IMR-90 (cell line): ENCODE measurements around the gene ADAMTS19. TPM values are rescaled to one million over a fixed set of nuclear protein-coding genes. Genes with fewer than 3 reads are reported as not detected.
A peak's percentile ranks its signal among the peaks of the same experiment; 100 is the strongest.

ENCODE experiments used
- ATAC-seq: fragments of 200-7000 bp; cut with Tn5 transposase; 2 replicates; pipeline ENCODE4 v1.9.1; 2020; ENCODE audit warnings: low read depth, mild to moderate bottlenecking, moderate library complexity
- BruUV-seq: library from RNA; stranded (reverse); fragments of 400-500 nt; replicated peaks from 2 replicates; lab custom pipeline; 2021; lab: Mats Ljungman, UMichigan
- CTCF ChIA-PET: fragments of 300-600 bp; formaldehyde crosslinking; extraction: SDS; loops from one replicate; lab custom pipeline; 2021; ENCODE audit warnings: antibody characterized with exemption; lab: Yijun Ruan, JAX
- POLR2A ChIA-PET: fragments of 300-600 bp; sonication (Branson Sonifier 250); formaldehyde crosslinking; loops from one replicate; lab custom pipeline; 2022; ENCODE audit warnings: antibody characterized with exemption; ENCODE audit not compliant: unreplicated experiment; lab: Charles Lee
- DNase-seq: peaks from one replicate; pipeline ENCODE4 v3.0.0; 2013
- H2AFZ ChIP-seq: replicated peaks from 2 replicates; pipeline ENCODE3; 2013; ENCODE audit warnings: low read length, mild to moderate bottlenecking; ENCODE audit not compliant: poor library complexity
- H2AK5ac ChIP-seq: 2 replicates; pipeline ENCODE4 v1.6.1; 2013; ENCODE audit warnings: low read depth, low read length, inconsistent platforms
- H2AK9ac ChIP-seq: replicated peaks from 2 replicates; pipeline ENCODE3; 2013; ENCODE audit warnings: mild to moderate bottlenecking, low read depth, low read length, moderate library complexity; ENCODE audit not compliant: poor library complexity
- H2BK120ac ChIP-seq: 2 replicates; pipeline ENCODE4 v1.6.1; 2013; ENCODE audit warnings: low read depth, low read length, inconsistent platforms
- H2BK15ac ChIP-seq: 3 replicates; pipeline ENCODE4 v1.6.1; 2013; ENCODE audit warnings: low read depth, low read length, inconsistent platforms
- H2BK20ac ChIP-seq: 2 replicates; pipeline ENCODE4 v1.6.1; 2013; ENCODE audit warnings: low read depth, mild to moderate bottlenecking, inconsistent platforms, low read length, moderate library complexity
- H2BK5ac ChIP-seq: 2 replicates; pipeline ENCODE4 v1.6.1; 2013; ENCODE audit warnings: mild to moderate bottlenecking, low read depth, low read length, inconsistent platforms; ENCODE audit not compliant: poor library complexity, severe bottlenecking
- H3K14ac ChIP-seq: replicated peaks from 2 replicates; pipeline ENCODE4 v1.6.1; 2013; ENCODE audit warnings: low read depth, low read length, inconsistent platforms
- H3K18ac ChIP-seq: 2 replicates; pipeline ENCODE4 v1.6.1; 2013; ENCODE audit warnings: low read depth, low read length, control low read depth
- H3K23ac ChIP-seq: 2 replicates; pipeline ENCODE4 v1.6.1; 2013; ENCODE audit warnings: low read depth, low read length, inconsistent platforms
- H3K27ac ChIP-seq: 2 replicates; pipeline ENCODE4 v1.5.1; 2013; ENCODE audit warnings: mild to moderate bottlenecking, control low read depth, low read length; ENCODE audit not compliant: insufficient read depth
- H3K27me3 ChIP-seq: 2 replicates; pipeline ENCODE4 v1.6.1; 2013; ENCODE audit warnings: low read length; ENCODE audit not compliant: control insufficient read depth, insufficient read depth
- H3K36me3 ChIP-seq: 2 replicates; pipeline ENCODE4 v1.6.1; 2013; ENCODE audit warnings: low read length, mixed read lengths; ENCODE audit not compliant: control insufficient read depth, insufficient read depth
- H3K4ac ChIP-seq: 2 replicates; pipeline ENCODE4 v1.6.1; 2013; ENCODE audit warnings: low read depth, low read length, inconsistent platforms
- H3K4me1 ChIP-seq: 2 replicates; pipeline ENCODE4 v1.6.1; 2013; ENCODE audit warnings: low read length, mixed read lengths; ENCODE audit not compliant: control insufficient read depth, insufficient read depth
- H3K4me2 ChIP-seq: 2 replicates; pipeline ENCODE4 v1.6.1; 2013; ENCODE audit warnings: low read depth, mild to moderate bottlenecking, control low read depth, low read length, moderate library complexity
- H3K4me3 ChIP-seq: 2 replicates; pipeline ENCODE4 v1.5.1; 2013; ENCODE audit warnings: low read depth, mild to moderate bottlenecking, control low read depth, low read length, moderate library complexity; ENCODE audit not compliant: insufficient read depth
- H3K56ac ChIP-seq: 2 replicates; pipeline ENCODE4 v1.6.1; 2013; ENCODE audit warnings: low read length, inconsistent platforms; ENCODE audit not compliant: insufficient read depth; ENCODE audit errors: extremely low read depth
- H3K79me1 ChIP-seq, 2 experiments: 2 replicates each; pipeline ENCODE4 v1.6.1; 2013; ENCODE audit warnings: low read length in 2 of 2, inconsistent platforms in 1 of 2, low read depth in 1 of 2
- H3K9ac ChIP-seq: 2 replicates; pipeline ENCODE4 v1.6.1; 2013; ENCODE audit warnings: low read depth, low read length, control low read depth
- H3K9me1 ChIP-seq: 2 replicates; pipeline ENCODE4 v1.6.1; 2013; ENCODE audit warnings: low read length, inconsistent platforms; ENCODE audit not compliant: insufficient read depth
- H3K9me3 ChIP-seq: 2 replicates; pipeline ENCODE4 v1.6.1; 2013; ENCODE audit warnings: low read length; ENCODE audit not compliant: control insufficient read depth, insufficient read depth
- H4K20me1 ChIP-seq: 2 replicates; pipeline ENCODE4 v1.6.1; 2013; ENCODE audit warnings: low read length, inconsistent platforms; ENCODE audit not compliant: insufficient read depth
- H4K5ac ChIP-seq: 2 replicates; pipeline ENCODE4 v1.6.1; 2013; ENCODE audit warnings: mild to moderate bottlenecking, low read depth, low read length, control low read depth
- H4K8ac ChIP-seq, 2 experiments: 2 replicates each; pipeline ENCODE4 v1.6.1; 2013; ENCODE audit warnings: low read depth in 2 of 2, low read length in 2 of 2, control low read depth in 1 of 2, inconsistent platforms in 1 of 2
- H4K91ac ChIP-seq: 2 replicates; pipeline ENCODE4 v1.6.1; 2013; ENCODE audit warnings: low read depth, low read length, inconsistent platforms; ENCODE audit not compliant: insufficient read depth
- BHLHE40 ChIP-seq: fragments of 150-350 bp; IDR thresholded peaks from 2 replicates; pipeline ENCODE4 v1.6.1; 2016; ENCODE audit warnings: mild to moderate bottlenecking, low read depth, low read length
- CEBPB ChIP-seq: IDR thresholded peaks from 2 replicates; pipeline ENCODE4 v1.6.1; 2012; ENCODE audit warnings: low read depth, low read length, improper control_type of control experiment
- CTCF ChIP-seq: conservative IDR thresholded peaks from 2 replicates; pipeline ENCODE4 v1.5.1; 2012; ENCODE audit warnings: mild to moderate bottlenecking, low read depth, low read length, improper control_type of control experiment
- ELK1 ChIP-seq: fragments of 150-350 bp; IDR thresholded peaks from 2 replicates; pipeline ENCODE4 v1.6.1; 2016; ENCODE audit warnings: low read depth, mild to moderate bottlenecking, low read length, moderate library complexity, borderline replicate concordance
- FOS ChIP-seq: fragments of 150-350 bp; IDR thresholded peaks from 2 replicates; pipeline ENCODE4 v1.6.1; 2016; ENCODE audit warnings: low read depth, low read length
- MAFK ChIP-seq: IDR thresholded peaks from 2 replicates; pipeline ENCODE4 v1.6.1; 2012; ENCODE audit warnings: low read depth, low read length, improper control_type of control experiment
- MAZ ChIP-seq: IDR thresholded peaks from 2 replicates; pipeline ENCODE4 v1.6.1; 2012; ENCODE audit warnings: low read depth, mild to moderate bottlenecking, low read length, improper control_type of control experiment, moderate library complexity, borderline replicate concordance
- MXI1 ChIP-seq: IDR thresholded peaks from 2 replicates; pipeline ENCODE4 v1.6.1; 2012; ENCODE audit warnings: low read depth, mild to moderate bottlenecking, low read length, moderate library complexity, borderline replicate concordance
- NFE2L2 ChIP-seq: fragments of 150-350 bp; IDR thresholded peaks from 2 replicates; pipeline ENCODE4 v1.6.1; 2016; ENCODE audit warnings: low read depth, mild to moderate bottlenecking, low read length
- POLR2A ChIP-seq: IDR thresholded peaks from 2 replicates; pipeline ENCODE4 v1.6.1; 2012; ENCODE audit warnings: mild to moderate bottlenecking, low read depth, low read length
- RAD21 ChIP-seq: IDR thresholded peaks from 2 replicates; pipeline ENCODE4 v1.6.1; 2012; ENCODE audit warnings: low read length, improper control_type of control experiment
- RCOR1 ChIP-seq: IDR thresholded peaks from 2 replicates; pipeline ENCODE4 v1.6.1; 2012; ENCODE audit warnings: mild to moderate bottlenecking, low read length, improper control_type of control experiment; ENCODE audit not compliant: insufficient replicate concordance
- RFX5 ChIP-seq: IDR thresholded peaks from 2 replicates; pipeline ENCODE4 v1.8.0; 2012; ENCODE audit warnings: low read depth, mild to moderate bottlenecking, low read length, moderate library complexity
- SMC3 ChIP-seq: fragments of 150-350 bp; IDR thresholded peaks from 2 replicates; pipeline ENCODE4 v1.6.1; 2016; ENCODE audit warnings: low read depth, mild to moderate bottlenecking, antibody characterized with exemption, low read length, moderate library complexity
- USF2 ChIP-seq: fragments of 150-350 bp; IDR thresholded peaks from 2 replicates; pipeline ENCODE4 v1.6.1; 2017; ENCODE audit warnings: mild to moderate bottlenecking, antibody characterized with exemption, low read length, low read depth
- WGBS, 2 experiments: methylation state at CpG; one replicate each; pipeline versions ENCODE4 v1.1.5 to v1.1.7; 2013; ENCODE audit warnings: missing lambda C conversion rate in 2 of 2; ENCODE audit not compliant: insufficient read length in 1 of 2; ENCODE audit errors: extremely low coverage in 2 of 2; 5-methylcytosine and 5-hydroxymethylcytosine counted together
- dilution Hi-C: fragments of 300-500 bp; cut with HindIII; formaldehyde crosslinking; loops from one replicate; pipeline ENCODE4 v1.14.3; 2018; ENCODE audit warnings: low sequenced_read_pairs; ENCODE audit not compliant: unreplicated experiment
- in situ Hi-C: fragments of 300-500 bp; cut with MboI; formaldehyde crosslinking; loops from 3 replicates; pipeline ENCODE4 v1.14.3; 2019; ENCODE audit warnings: low sequenced_read_pairs, inconsistent platforms, mixed read lengths
- intact Hi-C: fragments of 100-400 bp; cut with micrococcal nuclease; formaldehyde crosslinking; loops from 2 replicates; pipeline ENCODE4 v1.10.0; 2022
- polyA plus RNA-seq, 3 experiments: library from polyadenylated mRNA; depleted of rRNA; stranded (reverse); fragments of >200 nt; gene quantifications; 2 replicates each; pipeline ENCODE4 v1.2.3, GENCODE V29; 2012; ENCODE audit warnings: low replicate concordance in 1 of 3
- total RNA-seq: library from RNA; depleted of rRNA; stranded (reverse); fragments of >200 nt; gene quantifications from 2 replicates; pipeline ENCODE4 v1.2.3, GENCODE V29; 2012

Gene ADAMTS19
- total and polyA plus RNA-seq, 2 of the 4 experiments (the other 2 are of a cell fraction): under 0.01 to 0.17 TPM

- Histone ChIP-seq H3K14ac (no peak overlapping the region), H3K79me1 (no peaks in the 10 kb centered on the region), H2AK9ac (no peak overlapping the region), H3K9ac (no peak overlapping the region), H3K4me3 (peak overlapping the region; percentile 40; the same call in 1 of the 2 replicates), H3K27ac (no peak overlapping the region), H3K27me3 (peaks cover 23% of the 10 kb centered on the region), H4K20me1 (no peaks in the 10 kb centered on the region), H3K36me3 (no peaks in the 10 kb centered on the region), H2BK20ac (no peak overlapping the region), H4K8ac (no peak overlapping the region), H3K4me1 (no peaks in the 10 kb centered on the region), H2BK5ac (no peak overlapping the region), H4K5ac (no peak overlapping the region), H4K91ac (no peak overlapping the region), H3K23ac (no peak overlapping the region), H2BK120ac (no peak overlapping the region), H2AK5ac (no peak overlapping the region), H3K4ac (no peak overlapping the region), H2BK15ac (no peak overlapping the region), H3K9me3 (no peaks in the 10 kb centered on the region), H2AFZ (peak overlapping the region; percentile 70), H3K56ac (no peak overlapping the region), H3K4me2 (peak overlapping the region; percentile 85), H3K9me1 (no peaks in the 10 kb centered on the region), H3K18ac (no peak overlapping the region)
- BruUV-seq: no TSS peak
- dilution Hi-C loops (no loop called here), intact Hi-C loops (loop anchor here (1.0 to 10.0 kb wide), 4 partner anchors 62 to 356 kb away; no protein-coding TSS in a partner anchor), in situ Hi-C loops (no loop called here)
- 1% methylated on average over 44 of the region's 88 CpGs; no CpG with 5 or more reads in 1 of the 2 experiments for WGBS, 2 experiments
- ATAC-seq: peak; percentile 52
- no peak for DNase-seq
- POLR2A ChIA-PET: interaction anchor here (0.6 kb wide), 1 partner anchor 183 kb away, joined by 3 read pairs; no protein-coding TSS in a partner anchor
- CTCF ChIA-PET: no interaction called here
- TF ChIP-seq RCOR1 (no peak), NFE2L2 (no peak), CEBPB (no peak), RAD21 (no peak), USF2 (no peak), SMC3 (no peak), MAZ (no peak), BHLHE40 (no peak), MAFK (no peak), RFX5 (no peak), POLR2A (no peak), ELK1 (no peak), CTCF (no peak), MXI1 (no peak), FOS (no peak)
These were observed 1.0 kb downstream of the ADAMTS19 start for GRCh38 chr5:129460936-129461710.
